ENCODE results near the gene MTHFD2L.
A peak's percentile ranks its signal among the peaks of the same experiment; 100 is the strongest.
"Not testable (repeated sequence)": the region's sequence is repeated elsewhere in the genome, so short reads cannot be mapped to it uniquely, and the experiment has no call there.

Gene MTHFD2L

DNA sequence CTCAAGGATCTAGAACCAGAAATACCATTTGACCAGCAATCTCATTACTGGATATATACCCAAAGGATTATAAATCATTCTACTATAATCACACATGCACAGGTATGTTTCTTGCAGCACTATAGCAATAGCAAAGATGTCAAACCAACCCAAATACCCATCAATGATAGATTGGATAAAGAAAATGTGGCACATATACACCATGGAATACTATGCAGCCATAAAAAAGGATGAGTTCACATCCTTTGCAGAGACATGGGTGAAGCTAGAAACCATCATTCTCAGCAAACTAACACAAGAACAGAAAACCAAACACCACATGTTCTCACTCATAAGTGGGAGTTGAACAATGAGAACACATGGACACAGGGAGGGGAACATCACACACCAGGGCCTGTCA is 25.7 kb upstream of the MTHFD2L start:
- DNase-seq (ENCODE audit: low read depth in 2 of 3, low spot score in 1 of 3), result not testable (repeated sequence)

DNA sequence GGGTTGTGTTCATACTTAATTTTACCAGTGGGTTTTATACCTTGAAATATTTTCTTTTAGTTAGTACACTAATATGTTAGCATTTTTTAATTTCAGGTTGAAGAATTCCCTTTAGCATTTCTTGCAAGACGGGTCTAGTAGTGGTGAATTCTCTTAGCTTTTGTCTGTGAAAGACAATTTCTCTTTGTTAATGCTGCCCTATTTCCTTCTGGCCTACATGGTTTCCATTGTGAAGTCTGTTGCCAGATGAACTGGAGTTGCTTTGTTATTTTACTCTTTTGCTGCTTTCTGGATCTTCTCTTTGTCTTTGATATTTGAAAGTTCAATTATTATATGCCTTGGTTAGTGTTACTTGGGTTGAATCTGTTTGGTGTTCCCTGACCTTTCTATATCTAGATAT is 25.0 kb upstream of the MTHFD2L start:
- no peak for DNase-seq (ENCODE audit: low read depth in 2 of 3, low spot score in 1 of 3)

DNA sequence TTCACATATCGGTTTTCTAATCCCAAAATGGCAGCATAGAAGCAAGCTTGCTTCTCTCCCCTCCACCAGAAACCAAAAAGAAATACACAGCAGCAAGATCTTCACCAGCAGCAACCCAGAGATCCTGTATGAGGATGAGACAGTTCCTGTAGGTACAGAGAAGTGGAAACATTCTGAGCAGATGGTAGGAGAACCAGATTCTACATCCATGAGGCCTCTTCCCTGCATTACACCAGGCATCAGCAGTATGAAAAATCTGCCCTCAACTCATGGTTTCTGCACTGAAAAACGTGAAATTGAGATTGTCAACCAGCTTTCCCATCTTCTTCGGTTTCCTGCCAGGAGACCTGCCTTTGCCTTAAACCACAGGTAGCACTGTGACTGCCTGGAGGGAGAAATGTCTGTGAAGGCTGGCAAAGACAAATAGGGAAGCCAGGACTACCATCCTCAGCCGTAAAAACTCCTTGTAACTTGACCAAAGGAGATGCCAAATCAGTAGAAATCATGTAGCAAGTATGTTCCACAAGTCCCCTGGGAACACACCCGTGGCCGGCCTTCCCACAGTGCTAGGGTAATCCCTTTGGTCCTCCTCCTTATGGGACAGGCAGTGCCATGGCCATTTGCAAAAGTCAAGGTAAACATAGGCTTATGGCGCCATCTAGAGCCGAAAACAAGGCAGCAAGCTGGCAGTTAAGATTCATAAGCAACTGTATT is 24.0 kb upstream of the MTHFD2L start:
- peak; percentile 20 to 45 (median 21) for DNase-seq (ENCODE audit: low read depth in 2 of 3, low spot score in 1 of 3)

DNA sequence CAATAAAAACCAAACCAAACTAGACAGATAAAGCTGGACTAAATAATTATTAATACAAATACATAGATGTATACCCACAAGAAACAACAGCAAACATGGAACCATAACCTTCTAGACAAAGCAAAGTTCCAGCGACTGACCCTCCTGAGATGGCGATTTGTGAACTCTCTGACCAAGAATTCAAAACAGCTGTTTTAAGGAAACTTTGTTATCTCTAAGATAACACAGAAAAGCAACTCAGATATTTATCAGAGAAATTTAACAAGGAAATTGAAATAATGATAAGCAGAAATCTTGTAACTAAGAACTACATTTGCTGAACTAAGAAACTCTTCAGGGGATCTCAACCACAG is 23.4 kb upstream of the MTHFD2L start:
- DNase-seq (ENCODE audit: low read depth in 2 of 3, low spot score in 1 of 3), result no peak

DNA sequence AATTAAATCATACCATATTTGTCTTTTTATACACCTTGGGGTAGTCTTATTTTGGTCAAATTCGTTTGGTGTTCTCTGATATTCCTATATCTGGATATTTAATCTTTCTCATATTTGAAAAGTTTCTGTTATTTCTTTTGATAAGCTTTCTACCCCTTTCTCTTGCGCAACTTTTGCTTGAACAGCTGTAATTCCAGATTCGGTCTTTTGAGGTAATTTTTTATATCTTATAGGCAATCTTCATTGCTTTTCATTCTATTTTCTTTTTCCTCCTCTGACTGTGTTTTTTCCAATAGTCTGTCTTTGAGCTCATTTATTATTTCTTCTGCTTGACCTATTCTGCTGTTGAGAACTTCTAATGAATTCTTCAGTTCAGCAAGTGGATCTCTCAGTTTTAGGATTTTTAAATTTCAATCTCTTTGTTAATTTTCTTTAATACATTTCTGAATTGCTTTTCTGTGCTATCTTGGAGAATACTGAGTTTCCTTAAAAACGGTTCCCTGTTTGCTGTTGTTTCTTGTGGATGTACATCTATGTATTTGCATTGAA is 11.3 kb upstream of the MTHFD2L start:
- DNase-seq (ENCODE audit: low read depth in 2 of 3, low spot score in 1 of 3), result no peak

DNA sequence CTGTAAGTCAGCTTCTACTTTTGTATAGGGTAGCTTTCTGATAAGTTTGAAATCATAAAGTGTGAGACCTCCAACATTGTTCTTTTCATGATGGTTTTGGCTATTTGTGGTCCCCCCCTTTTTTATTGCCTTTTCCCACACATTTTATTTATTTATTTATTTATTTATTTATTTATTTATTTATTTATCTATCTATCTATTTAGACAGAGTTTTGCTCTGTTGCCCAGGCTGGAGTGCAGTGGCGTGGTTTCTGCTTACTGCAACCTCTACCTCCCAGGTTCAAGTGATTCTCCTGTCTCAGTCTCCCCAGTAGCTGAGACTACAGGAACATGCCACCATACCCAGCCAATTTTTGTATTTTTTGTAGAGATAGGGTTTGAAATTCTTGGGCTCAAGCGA is 9.7 kb upstream of the MTHFD2L start:
- DNase-seq (ENCODE audit: low read depth in 2 of 3, low spot score in 1 of 3), result no peak

DNA sequence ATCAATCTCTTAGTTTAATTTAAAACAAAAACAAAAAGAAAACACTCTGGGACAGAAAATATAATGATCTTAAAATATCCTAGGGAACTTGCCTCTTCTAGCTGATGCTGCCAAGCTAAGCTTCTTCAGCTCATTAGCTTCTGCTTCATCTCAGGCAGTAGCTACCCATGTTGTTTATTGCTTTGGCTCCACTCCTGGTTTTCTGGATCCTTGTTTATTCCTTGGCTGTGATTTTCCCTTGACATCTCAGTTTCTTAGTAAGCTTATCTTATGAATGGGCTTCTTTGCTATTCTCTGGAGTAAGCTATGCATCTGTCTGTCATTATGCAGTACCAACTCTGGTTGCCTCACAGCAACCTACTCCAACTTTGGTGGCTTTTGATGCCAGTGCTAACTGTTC is 5.1 kb upstream of the MTHFD2L start:
- no peak for DNase-seq (ENCODE audit: low read depth in 2 of 3, low spot score in 1 of 3)

DNA sequence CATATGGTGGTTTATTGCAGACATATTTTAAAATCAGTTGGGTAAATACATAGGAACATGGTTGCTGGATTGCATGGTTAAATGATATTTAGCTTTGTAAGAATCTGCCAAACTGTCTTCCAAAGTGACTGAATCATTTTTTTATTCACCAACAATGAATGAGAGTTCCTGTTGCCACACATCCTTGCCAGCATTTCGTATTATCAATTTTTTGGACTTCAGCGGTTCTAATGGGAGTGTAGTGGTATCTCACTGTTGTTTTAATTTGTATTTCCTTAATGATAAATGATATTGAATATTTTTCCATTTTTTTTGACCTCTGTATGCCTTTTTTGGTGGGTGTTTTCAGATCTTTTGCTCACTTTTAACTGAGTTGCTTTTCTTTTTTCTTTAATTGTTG is 1.4 kb upstream of the MTHFD2L start:
- DNase-seq (ENCODE audit: low read depth in 2 of 3, low spot score in 1 of 3), result no peak

DNA sequence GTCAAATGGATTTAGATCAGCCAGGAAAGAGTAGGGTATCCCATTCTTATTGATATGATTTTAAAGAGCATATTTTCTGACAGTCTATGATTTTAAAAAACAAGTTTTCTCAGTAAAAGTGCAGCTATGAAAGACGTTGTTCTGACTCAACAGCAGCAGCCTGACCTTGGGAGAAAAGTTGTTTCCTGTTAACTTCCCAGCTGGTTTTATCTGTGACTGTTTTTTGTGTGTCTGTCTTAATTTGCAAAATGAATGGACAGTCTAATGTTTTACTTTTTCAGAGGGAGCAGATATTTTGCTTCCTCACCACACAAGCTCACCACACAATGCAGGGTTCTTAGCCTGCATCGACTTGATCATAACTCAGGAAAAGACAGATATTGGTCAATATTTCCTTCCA is 764 bp upstream of the MTHFD2L start:
- no peak for DNase-seq (ENCODE audit: low read depth in 2 of 3, low spot score in 1 of 3)

DNA sequence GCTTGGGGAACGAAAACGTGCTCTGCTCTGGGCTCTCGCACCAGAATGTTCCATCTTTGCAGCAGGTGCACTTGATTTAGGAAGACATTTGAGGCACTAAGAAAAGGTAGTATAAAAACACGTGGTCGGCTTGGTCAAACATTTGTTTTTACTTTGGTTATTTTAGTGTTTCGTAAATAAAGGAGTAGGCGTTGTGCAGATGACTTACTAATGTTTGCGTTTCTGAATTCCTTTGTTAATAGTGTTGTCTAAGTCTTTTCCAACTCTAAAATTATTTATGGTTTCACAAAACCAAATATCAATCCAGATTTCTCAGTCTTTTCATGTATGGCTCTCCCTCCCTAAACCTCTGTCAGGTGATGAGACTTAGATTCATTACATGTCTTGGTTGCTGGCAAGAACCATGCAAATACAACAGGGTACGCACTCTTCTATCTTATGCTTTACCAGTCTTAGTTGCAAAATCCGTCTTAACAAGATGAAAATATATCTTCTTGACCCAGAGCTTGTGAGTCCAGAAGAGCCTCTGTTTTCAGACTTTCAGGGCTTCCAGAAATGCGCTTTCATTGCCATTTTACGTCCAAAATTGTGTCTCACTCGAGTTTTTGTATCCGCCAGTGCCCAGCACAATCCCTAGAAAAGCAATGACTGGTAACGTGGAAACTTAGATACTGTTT is 686 bp downstream of the MTHFD2L start:
- DNase-seq (ENCODE audit: low read depth in 2 of 3, low spot score in 1 of 3), result no peak

DNA sequence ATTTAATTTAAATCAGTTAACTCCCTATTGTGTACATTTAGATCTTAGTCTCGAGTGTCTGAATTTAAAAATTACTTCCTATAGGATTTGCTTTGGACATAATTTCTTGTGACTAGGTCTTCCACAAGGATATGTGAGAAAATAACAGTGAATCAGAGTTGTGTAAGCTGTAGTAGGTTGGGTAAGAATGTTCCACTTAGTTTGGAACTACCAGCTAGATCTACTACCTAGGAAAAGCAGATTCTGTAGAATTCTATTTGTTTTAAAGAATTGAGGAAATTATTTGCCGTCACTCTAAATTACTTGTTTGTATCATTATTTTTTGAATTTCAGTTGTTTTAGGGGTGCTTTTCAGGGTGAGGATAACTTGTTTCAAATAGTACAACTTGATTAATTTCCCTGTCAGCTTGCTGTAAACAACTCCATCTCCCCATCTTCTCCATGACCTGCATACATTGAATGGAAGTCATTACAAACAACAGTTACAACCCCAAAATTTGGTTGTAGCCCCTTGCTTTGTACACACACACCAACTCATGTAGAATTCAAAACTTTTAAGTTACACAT is 1.3 kb downstream of the MTHFD2L start:
- no peak for DNase-seq (ENCODE audit: low read depth in 2 of 3, low spot score in 1 of 3)

DNA sequence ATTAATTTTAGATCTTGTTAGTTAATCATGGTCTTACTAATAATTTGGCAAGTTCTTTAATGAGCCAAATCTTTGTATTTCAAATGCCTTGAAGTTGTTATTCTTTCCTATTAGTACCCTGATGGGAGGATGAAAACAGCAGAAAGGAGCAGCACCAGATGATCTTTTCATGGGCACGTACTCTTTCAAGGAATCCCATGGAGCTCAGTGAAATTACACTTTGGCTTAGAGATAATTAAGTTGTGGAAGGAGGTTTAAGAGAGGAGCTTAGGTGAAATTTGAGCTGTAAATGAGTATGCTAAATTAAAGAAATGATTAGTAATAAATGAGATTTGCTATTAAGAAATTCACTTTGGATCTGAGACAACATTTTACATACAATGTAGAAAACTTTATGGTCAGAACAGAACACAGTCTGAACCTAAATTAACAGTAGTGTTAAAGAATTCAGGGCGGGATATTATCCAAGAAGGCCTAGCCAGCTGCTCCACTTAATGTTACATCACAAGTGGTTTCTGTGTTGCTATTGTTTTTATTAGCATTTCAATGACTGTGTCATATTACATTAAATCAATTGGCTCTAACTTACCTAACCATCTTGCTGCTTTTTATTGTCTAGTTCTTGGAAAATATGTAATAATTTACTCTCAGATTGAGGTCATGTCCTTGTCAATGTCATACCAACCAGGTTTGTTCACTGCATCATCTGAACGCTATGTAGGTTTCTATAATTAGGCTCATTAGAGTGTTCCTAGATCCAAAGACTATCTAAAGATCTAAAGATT is 3.9 kb downstream of the MTHFD2L start:
- DNase-seq (ENCODE audit: low read depth in 2 of 3, low spot score in 1 of 3), result no peak

DNA sequence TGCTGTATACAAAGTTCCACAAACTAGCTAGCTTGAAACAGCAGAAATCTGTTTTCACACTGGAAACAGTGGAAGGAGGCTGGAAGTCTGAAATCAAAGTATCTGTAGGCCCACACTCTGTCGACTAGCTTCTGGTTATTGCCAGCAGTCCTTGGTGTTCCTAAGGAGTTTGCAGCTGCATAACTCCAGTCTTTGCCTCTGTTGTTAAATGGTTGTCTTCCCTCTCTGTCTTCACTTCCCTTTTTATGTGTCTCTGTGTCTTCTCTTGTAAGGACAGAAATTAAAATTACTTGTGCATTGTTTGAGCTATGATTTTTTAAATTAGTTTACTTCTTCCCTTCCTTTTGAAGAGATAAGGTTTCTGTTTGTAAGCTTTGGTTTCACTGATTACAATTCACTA is 8.2 kb downstream of the MTHFD2L start:
- DNase-seq (ENCODE audit: low read depth in 2 of 3, low spot score in 1 of 3), result no peak

DNA sequence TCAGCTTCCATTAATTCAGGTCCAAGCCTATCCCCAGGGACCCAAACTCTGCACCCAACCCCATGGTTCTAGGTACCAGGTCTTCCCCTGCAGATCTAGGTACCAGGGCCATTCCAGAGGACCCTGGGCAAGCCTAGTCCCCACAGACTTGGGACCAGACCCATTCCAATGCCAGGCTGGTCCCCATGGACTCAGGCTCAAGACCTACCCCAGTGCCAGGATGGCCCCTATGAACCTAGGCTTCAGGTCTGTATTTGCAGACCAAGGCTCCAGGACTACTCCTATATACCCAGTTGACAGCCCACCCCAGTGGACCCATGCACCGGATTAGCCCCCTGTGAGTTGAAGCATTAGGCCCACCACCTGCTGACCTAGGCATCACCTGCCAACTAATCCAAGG is 8.9 kb downstream of the MTHFD2L start:
- no peak for DNase-seq (ENCODE audit: low read depth in 2 of 3, low spot score in 1 of 3)

DNA sequence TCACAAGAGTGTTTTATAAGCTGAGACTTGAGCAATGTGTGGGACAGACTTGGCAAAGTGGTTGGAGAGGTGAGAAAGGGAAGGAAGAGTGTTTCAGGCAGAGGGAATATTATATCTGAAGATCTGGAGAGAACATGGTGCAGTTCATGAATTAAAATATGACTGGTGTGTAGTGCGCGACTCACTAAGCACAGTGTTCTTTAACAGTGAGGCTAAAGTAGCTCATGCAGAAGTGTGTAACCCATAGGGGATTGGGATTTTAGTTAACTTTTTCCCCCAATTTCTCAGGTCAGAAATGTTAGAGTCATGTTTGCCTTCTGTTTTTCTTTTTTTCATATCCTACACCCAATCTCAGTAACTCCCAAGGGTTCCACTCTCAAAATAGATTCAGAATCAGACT is 9.7 kb downstream of the MTHFD2L start:
- no peak for DNase-seq (ENCODE audit: low read depth in 2 of 3, low spot score in 1 of 3)

DNA sequence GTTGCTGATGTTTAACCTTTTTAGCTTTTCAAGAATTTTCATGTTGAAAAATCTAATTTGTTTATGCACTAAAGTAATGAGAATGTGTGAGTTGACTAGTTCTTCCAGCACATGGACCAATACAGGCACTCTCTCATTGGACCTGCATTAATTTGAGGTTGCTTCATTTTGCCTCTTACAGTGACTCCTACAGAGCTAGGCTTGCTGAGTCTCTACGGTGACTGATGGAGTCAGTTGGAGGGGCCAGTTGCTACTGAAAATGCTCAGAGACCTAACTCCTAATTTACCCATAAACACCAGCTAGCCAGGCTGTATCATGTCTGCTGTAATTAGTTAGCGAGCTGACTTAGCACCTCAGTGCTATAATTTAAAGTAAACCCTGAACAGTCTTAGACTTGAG is 10.9 kb downstream of the MTHFD2L start:
- DNase-seq (ENCODE audit: low read depth in 2 of 3, low spot score in 1 of 3), result no peak

DNA sequence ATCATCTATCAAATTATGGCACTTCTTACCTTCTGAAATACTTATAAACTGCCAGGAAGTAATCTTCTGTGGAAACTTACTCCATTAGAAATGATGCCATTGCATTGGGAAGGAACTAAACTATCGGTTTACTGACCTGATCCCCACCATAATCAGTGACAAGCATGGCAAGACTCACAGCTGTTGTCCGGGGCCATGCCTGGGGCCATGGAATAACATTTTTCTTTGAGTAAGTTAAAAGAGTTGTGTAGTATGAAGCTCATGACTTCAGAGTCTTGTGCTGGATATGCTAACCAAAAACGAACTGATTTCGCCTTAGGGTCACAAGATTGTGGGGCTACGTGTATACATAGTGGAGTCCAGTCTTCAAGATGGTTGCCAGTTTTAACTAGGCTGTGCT is 15.4 kb downstream of the MTHFD2L start:
- no peak for DNase-seq (ENCODE audit: low read depth in 2 of 3, low spot score in 1 of 3)

DNA sequence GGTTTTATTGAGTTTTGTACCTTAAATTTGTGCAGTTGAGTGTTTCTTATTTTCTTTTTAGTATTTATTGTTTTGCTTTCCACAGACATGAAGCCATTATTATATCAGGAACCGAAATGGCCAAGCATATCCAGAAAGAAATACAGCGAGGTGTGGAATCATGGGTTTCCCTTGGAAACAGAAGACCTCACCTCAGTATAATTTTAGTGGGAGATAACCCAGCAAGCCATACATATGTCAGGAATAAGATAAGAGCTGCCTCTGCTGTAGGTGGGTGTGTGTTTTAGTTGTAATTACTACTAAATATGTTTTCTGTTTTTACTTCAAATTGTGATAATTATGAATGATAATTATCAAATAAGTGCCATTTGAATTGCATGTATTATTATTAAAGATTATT is 16.5 kb downstream of the MTHFD2L start:
- DNase-seq (ENCODE audit: low read depth in 2 of 3, low spot score in 1 of 3), result no peak

DNA sequence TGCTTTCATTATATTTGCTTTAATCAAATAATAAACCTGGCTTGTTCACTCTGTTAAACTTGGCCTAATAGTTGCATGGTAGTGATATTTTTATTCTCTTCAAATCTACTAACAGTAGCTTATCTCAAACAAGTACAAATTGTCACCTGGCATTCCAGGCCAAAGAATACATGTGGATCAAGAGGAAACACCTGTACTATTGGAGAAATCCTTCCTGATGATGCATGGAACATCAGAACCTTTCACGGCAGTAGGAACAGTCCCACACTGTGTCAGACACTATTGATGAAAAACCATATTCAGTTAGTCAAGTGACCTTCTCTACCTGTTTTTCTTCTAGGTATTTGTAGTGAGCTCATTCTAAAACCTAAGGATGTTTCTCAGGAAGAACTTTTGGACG is 17.0 kb downstream of the MTHFD2L start:
- DNase-seq (ENCODE audit: low read depth in 2 of 3, low spot score in 1 of 3), result no peak

DNA sequence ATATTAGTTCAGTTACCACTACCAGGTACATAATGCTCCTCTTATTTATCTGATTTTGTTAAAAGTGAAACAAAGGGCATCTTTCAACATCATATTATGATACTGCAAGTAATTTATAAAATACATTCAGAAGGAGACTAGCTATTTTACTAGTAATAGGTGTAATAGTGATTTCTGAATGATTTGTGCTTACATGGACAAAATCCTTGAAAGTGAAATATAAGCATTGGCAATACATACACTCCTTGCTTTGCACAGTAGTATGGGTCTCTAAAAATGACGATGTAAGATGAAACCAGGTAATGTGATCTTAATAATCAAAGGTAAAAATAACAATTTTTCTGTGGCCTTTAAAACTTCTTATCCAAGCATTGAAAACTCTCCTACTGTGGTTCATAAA is 17.5 kb downstream of the MTHFD2L start:
- DNase-seq (ENCODE audit: low read depth in 2 of 3, low spot score in 1 of 3), result no peak

DNA sequence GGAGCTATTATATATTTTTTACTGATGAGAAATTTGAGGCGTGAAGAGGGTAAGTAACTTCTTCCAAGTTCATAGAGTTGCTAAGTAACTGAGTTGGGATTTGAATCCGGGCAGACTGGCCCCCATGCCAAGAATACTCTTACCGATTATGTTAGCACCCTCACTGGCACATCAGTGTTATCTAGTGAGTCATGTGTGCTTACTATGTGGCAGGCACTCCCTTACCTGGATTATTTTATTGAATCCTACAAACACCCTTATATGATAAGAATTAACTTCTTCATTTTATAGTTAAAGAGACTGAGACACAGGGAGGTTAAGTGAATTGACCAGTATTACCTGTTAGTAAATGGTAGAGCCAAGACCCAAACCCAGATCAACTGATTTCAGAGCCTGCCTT is 20.9 kb downstream of the MTHFD2L start:
- no peak for DNase-seq (ENCODE audit: low read depth in 2 of 3, low spot score in 1 of 3)

DNA sequence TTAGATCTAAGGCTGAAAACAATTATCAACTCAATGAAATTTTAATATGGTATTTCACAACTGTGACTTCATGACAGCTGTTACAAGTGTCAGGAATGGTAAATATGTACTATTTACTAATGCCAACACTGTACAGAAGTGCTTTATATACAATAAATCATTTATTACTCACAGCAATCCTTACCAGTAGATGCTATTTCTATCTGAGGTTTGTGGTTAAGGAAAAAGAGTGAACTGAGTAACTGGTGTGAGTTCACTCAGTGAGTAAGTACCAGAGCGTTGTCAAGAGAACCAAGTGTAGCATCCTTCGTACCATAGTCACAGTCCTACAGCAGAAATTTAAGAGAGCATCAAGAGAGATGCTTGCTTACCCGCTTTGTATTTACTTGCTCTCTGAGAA is 23.3 kb downstream of the MTHFD2L start:
- DNase-seq (ENCODE audit: low read depth in 2 of 3, low spot score in 1 of 3), result no peak

All from stimulated activated CD4-positive, alpha-beta T cell treated with anti-CD3 and anti-CD28 coated beads, Interleukin-12 subunit alpha, Interleukin-12 subunit beta, amount 100 ng/mL, for 48 hours (primary cell).